Ammon's horn (tissue), 1 donor: ENCODE results near the gene HOXC13.

Experiments
- DNase-seq: peaks from one replicate; pipeline ENCODE4 v3.0.0-alpha.2; 2016; ENCODE audit warnings: low spot score

HOXC13 gene, protein sequence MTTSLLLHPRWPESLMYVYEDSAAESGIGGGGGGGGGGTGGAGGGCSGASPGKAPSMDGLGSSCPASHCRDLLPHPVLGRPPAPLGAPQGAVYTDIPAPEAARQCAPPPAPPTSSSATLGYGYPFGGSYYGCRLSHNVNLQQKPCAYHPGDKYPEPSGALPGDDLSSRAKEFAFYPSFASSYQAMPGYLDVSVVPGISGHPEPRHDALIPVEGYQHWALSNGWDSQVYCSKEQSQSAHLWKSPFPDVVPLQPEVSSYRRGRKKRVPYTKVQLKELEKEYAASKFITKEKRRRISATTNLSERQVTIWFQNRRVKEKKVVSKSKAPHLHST

DNA sequence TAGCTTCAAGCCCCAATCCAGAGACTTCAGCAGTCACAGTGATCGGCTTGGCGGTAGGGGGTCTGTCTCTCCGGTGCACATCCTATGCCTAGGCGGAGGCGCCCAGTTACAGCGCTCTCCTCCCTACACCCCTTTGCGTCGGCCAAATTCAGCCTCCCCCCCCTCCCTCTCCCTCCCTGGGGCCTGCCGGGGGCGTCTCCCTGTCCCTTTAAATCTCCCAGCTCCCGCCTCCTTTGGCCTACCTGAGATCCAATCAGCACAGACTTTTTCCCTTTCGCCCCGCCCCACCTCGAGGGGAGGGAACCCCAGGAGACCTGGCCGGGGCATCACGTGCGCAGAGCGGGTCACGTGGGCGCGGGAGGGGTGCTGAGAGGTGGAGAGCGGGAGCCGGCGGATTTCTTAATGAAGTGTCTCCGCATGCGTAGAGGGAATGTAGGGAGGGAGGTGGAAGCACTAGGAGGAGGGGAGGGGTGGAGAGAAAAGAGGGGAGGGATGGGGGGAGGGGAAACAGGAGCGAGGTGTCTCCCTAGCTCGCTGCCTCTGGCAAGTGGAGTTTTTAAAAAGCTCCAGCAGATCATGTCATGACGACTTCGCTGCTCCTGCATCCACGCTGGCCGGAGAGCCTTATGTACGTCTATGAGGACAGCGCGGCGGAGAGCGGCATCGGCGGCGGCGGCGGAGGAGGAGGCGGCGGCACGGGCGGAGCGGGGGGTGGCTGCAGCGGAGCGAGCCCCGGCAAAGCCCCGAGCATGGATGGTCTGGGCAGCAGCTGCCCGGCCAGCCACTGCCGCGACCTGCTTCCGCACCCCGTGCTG, at the start of gene HOXC13:
Gene HOXC13 (plus strand): TSS at position 506 of the 815 bp plus-strand sequence. CDS start 76 bp downstream, at position 582.
- no peak for DNase-seq

DNA sequence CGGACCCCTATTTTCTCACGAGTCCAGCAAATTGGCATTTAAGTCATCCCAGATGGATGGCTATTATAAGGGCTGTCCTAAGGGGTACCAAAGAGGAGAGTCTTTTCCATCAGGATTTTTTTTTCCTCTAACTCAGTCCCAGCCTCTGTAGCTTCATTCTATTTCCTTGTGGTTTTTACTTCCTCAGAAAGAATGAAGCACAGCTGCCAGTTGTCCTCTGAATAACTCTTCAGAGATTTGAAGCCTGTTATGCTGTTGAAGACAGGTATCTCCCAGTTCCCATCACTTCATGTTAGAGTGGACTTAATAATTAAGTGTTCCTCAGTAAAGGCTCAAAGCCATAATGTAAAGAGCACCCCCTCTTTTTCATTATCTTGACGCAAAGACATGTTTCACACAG, 48.5 kb upstream of the HOXC13 start:
- DNase-seq = no peak

DNA sequence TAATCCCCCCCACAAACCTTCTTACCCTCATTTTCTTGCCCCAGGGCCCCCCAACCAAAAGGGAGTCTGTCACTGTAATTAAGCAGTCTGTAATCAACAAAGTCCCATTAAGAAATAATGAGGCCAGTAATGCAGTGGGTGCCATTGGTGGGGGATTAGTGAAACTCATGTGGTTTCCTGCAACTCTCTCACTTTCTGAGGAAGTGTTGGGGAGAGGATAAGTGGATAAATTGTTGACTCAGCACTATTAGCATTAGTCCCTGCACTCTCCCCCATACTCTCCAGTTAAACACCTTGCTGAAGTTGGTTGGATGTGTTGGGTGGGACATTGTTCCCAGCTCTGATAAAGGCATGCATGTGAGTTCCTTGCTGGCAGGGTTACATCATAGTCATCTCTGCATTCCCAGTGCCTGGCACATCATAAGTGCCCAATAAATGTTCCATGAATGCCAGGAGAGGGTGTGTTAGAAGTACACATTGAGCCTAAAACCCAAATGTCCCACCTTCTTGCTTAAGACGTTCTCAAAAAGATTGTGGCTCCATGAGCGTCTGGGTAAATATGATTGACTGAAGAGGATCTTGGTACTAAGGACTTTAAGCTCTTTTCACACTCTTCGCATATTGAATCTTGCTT, 45.8 kb upstream of the HOXC13 start:
- no peak for DNase-seq

DNA sequence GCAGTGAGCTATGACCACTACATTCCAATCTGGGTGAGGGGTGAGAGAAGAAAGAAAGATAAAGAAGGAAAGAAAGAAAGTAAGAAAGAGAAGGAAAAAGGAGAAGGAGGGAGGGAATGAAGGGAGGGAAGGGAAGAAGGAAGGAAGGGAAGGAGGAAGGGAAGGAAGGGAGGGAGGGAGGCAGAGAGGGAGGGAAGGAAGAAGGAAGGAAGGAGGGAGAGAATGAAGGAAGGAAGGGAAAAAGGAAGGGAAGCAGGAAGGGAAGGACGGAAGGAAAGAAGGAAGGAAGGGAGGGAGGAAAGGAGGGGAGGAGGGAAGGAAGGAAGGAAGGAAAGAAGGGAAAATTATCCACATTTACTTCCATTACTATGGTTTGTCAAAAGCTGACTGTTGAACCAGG, 39.4 kb upstream of the HOXC13 start:
- no peak for DNase-seq

DNA sequence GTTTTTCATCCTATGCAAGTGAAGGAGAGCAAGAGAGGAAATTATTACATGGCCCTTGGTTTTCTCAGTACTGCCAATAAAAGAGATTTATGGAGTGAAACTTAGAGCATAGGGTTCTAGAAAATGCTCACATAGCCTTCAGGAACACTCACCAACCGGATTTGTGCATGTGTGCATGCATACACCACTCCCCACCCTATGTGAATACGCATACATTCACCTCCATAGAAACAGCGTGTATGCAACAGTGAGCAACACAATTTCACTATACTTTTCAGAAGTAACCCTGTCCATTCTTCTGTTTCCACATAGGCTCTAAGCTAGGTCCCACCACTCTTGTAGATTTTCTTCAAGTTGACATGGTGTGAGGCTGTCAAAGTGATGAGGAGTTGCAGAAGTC, 31.5 kb upstream of the HOXC13 start:
- no peak for DNase-seq

DNA sequence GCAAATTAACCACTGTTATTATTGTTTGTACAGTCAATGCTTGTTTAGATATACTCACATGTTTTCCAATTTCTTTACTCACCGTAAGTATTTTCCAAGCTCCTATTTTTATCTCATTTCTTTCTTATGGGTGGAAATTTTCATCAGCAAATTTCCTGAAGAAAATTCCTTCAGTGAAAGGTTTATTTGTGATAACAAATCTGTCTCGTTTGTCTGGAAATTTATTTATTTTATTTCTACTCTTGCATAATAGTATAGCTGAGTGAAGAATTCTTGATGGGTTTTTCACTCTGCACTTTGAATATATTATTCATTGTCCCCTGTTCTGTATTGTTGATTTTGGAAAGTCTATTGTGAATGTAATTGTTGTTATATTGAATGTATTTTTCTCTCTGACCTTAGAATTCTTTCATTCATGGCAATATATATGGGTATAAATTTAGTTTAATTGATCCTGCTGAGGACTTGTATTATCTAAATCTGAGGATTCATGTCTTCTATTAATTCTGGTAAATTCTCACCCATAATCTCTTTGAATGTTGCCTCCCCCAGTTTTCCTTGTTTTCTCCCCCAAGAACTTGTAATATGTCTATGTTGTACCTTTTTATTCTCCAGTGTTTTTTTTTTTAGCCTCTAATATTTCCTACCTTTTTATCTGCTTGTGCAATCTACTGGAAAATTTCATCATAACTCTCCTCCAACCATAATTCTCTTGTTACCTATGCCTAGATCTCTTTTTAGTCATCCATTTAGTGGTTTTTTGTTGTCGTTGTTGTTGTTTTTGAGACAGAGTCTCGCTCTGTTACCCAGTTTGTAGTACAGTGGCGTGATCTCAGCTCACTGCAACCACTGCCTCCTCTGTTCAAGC, 21.6 kb upstream of the HOXC13 start:
- no peak for DNase-seq

DNA sequence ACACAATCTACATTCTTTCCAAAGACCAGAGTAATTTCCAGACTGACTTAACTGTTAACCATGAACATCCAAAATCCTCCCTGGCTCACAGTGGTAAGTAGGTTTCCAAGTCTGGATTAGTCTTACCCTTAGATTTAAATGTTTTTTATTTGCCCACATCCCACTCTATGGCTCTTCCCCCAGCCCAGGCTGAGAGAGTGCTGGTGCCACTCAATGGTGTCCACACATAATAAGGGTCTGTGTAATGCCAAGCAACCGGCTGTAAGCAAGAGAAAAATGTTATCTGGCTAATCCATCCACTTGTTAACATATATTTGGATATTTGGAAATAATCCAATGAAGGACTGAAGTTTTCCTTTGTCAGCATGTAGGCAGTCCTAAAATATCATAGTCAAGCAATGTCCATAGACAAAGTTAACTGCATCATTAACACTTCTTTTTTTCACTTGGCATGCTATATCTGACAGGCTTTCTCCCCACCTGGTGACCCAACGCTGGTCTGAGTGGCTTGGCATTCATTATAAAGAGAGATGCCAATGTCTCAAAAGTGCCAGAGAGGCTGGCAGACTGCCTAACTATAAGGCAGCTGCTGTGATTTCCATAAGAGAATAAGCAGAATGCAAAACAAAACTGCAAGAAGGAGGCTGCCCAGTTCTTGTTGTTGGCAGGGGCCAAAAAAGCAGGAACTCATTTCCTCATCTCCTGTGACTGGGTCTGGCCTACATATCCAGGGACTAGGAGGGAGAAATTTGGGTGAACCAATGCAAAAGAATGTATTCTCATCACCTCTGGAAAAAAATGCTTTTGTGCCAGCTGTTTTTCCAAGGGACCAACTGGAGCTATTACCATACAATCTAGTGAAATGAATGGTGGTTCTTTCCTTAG, 13.9 kb upstream of the HOXC13 start:
- DNase-seq = no peak

DNA sequence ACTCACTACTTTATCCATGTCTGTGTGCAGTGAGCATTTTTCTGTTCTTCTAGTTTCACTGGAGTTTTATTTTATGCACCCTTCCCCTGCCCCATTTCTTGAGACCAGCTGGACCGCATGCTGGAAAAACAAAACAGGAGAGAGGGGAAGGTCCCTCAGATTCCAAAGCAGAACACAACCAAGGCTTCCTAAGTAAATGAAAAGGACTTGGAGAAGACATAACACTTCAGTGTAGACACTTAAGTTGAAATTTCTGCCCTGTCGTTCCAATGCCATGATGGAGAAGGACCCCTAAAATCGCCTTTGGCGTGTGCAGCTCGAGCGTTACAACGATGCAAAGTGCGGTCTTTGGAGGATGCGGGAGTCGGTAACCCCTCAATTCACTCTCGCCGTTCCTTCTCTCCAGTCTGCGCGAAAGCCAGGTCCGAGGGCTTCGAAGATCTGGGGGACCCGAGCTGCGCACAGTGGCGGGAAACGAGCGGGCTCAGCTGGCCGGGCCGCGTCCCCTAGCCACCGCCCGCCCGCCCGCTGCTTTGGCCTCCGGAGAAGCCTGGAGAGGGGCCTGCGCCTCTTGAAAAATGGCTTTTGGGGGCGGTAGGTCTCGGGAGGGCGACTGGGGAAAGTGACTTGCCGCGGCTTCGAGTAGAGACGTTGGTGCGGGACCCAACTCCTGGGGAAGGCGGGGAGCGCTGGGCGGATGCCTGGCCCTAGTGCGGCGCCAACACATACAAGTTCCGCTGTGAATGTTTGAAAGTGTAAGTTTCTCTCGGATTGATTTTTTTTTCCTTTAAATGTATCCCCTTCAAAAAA, 11.2 kb upstream of the HOXC13 start:
- no peak for DNase-seq

DNA sequence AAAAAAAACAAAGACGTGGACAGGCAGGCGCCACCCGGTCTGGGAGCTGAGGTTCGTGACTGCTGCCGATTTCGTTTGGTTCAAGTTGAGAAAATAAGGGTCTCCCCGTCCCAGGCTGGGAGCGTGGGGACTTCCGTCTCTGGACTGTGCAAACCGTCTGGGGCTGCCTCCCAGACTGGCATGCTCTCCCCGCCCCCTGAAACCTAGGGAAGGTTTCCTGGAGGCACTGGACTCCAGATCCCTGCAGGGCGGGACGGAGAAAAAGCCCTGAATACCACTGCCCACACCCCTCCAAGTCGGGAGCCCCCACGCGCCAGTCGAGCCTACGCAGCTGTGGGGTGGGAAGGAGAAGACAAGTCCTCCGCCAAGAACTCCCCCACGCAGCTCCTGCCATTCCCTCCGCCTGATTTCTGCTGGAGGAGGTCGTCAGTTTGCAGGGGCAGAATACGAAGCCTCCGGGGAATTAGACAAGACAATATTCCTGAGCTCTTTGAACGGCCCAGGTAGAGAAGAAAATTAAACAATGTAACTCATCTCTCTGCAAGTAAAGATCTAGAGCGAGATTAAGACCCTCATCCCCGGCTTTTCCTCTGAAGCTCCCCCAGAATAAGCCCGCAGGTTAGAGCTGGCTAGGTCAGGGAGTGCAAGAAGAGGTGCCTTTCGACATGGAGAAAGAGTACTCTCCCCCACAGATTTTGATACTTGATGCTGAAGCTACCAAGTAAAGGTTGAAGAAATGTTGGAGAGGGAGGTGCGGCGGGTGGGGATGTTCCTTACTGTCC, 10.4 kb upstream of the HOXC13 start:
- no peak for DNase-seq

DNA sequence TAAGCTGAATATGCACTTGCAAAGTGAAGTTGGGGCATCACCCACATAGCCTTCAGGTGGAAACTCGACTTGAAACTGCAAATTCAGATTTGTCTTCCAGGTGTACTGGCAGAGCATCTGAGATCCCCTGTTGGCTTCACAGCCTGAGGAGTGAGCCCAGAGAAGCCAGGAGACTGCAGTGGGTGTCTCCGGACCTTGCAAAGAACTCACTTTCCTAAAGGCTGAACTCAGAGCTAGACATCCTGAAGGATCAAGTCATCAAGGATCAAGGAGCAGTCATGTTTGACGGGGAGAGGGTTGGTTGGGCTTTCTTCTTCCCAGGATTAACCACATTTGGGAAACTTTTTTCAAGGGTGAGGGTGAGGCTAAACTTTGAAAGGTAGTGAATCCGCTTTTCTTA, 9.1 kb upstream of the HOXC13 start:
- no peak for DNase-seq

DNA sequence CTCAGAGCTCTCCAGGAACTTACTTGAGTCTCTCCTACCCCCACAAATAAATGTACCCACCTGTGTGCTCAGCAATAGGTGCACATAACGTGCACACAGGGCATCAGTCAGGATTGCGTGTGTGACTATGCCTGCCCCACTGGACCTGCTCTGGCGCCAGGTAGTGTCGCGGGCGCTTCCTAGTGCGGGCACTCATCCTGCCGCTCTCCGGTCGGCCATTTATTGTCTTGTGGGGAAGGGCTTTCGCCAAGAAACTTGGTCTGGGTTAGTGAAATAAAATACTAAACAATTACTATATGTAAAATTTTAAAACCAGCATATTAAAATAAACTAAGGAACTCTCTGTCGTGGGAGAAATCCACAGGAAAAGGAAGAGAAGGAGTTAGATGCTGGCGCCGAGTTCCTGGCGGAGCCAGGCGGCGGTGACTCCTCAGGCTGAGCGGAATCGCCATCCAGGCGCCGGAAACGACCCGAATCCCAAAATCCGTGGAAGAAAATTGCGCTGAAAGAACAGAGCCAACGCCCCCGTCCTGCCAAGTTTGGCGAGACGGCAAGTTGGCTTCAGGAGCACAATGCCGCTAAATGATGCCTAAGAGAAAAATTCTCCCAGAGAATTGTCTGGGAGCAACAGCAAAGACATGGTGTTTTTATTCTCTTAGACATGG, 7.9 kb upstream of the HOXC13 start:
- DNase-seq = no peak

DNA sequence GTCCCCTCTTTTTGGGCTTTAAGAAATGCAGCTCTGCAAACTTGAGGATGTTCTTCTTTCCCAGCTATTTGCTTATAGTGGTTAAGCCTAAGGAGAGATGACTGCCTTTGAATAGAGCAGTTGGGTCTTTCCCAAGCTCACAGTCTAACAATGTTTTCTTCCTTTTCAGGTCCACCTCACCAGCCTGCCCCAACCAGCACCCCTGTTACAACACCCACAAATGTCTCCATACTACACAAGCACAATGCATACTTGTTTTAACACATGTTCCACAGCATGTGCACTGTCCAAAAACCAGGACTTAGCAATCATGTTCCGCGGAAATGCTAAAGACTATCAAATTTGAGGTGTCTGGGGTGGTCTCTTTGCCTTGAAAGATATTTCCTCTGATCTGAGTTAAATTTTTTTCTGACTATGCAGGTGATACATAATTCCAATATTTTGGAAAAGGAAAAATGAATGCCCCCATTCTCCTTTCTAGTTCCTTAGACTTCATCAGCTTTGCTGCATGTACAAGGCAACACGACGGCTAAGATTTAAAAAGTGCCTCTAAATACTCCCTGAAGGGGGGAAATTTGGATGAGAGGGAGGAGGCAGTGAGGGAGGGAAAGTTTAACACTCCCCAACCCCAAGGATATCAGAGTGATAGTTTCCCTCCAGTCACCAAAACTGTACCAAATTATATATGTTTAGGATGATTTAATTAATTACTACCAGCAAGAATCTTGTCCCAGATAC, 6.6 kb upstream of the HOXC13 start:
- DNase-seq = no peak

DNA sequence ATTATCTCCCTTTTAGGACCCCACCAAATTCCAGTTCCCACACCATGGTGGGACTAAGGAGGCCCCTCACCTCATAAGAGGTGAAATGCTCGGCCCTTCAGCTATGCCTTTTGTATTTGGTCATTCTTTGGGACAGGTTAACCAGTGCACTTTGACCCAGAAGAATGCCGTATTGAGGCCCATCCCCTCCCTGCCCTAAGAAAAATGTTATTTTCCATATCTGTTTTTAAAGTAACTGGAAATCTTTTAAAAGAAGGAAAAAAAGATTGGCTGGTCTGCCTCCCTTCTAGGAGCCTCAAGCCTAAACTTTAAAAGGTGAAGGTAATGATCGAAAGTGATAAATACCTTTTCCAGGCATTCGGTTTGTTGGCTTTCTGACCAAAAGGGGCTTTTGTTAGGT, 5.7 kb upstream of the HOXC13 start:
- DNase-seq = no peak

DNA sequence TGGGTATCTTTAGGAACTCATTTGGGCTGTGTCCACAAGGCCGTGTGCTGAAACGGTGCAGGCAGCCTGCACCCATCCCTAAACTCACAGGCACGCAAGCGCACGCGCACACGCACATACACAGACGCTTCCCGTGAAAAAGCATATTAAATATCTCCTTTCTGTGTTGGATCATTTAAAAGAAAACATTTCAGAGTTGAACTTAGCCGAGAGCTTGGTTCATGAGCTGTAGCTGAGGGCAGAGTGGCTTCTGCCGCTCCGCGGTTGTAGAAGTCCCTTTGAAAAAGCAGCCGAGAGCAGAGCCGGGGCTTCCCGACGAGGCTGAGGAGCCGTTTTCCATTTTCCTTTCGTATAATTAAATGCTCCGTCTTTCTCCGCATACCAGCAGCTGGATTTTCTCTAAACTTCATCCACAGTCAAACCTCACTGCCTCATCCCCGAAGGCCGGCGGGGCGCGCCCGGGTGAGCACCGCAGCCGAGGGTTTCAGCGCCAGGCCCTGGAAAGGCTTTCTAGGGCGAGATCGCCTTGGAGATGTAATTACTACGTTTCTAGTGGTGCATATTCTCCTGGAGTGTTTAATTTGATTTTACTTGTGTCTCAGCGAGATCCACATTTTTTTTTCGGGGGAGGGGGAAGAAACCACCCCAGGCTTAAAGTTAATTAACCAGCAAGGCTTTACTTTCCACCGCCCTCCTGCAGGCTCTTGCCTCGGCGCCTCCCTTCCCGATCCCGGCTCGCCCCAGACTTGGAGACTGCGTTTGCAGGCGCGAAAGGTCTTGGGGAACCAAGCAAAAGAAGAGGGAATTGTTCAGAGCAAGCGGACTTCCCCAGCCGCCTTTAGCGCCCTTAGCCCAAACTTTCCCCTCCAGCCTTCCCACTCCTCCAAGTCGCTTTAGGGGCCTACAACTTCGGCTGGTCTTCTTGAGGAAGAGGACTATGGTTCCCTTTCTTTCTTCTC, 3.0 kb upstream of the HOXC13 start:
- DNase-seq = no peak

DNA sequence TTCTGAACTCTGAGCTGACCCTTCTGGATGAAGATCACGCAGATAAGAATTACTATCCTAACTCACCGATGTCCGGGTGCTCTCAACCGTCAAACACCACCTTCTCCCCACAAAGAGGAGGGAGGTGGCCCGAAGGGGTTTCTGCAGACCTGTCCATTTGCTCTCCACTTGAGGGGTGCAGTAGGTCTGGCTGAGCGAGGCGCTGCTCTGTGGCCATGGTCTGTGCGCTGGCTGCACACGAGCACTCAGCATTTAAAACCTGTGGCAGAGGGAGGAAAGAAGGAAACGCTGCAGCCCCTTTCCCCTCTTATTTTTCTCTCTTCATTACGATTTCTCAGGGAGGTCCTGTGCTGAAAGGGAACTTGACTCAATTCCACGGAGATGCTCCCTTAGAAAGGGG, 1.5 kb upstream of the HOXC13 start:
- no peak for DNase-seq

DNA sequence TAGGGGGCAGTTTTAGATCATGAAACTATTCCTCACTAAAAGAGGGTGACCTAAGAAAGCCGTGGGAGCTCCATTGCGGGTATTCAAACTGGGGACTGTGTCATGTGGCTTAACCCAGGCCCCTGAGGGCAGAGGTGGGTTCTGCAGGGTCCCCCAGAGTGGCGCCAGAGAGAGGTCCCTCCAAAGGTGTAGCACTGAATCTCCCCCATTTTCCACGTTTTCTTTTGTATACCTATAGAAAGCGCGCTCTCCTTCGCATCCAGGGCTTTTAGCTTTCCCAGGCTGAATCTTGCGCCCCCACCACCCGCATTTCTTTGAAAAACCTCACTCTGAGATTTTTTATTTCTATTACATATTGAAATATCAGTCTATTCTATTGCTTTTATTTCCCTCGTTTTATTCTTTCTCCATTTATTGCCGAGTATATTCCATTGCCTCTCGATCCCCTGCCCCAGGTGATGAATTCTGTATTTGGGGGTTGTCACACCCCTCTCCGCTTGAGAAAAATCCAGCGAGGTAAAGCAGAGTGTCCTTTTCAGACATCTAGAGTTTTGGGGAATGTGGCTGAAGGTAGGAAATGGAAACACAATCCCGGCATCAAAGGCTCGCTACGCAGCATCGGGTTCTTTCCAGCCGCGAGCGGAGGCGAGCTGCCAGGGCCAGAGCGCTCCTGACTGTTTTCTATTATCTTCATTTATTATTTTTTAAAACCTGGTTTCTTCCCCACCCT, 870 bp upstream of the HOXC13 start:
- no peak for DNase-seq
